ENCODE results near the gene CRY1.

The CRY1 gene

DNA sequence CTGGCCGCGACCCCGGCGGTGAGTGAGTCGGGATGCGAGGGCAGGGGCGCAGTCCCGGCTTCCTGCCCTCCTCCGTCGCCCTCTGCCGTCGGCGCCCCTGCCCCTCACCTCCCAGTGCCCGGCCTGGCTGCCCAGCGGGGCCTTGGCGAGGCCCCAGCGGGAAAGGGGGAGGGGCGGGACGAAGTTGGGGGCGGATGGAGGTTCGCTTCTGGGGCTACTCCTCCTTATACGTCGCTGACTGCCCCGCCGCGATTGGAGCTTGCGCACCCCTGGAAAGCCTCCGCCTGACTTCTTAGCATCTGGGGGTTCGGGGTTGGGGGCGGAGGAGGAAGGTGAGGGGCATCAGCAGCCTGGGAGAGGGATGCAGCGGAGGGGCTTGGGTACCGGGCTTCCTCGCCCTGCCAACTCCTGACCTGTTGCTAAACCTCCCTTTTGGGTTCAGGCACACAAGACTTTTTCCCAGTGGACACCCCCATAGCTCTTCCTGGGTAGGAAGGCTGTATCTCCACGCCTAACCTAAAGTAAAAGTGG is 137.2 kb downstream of the CRY1 start:
- peak; percentile 40 to 42 for DNase-seq

DNA sequence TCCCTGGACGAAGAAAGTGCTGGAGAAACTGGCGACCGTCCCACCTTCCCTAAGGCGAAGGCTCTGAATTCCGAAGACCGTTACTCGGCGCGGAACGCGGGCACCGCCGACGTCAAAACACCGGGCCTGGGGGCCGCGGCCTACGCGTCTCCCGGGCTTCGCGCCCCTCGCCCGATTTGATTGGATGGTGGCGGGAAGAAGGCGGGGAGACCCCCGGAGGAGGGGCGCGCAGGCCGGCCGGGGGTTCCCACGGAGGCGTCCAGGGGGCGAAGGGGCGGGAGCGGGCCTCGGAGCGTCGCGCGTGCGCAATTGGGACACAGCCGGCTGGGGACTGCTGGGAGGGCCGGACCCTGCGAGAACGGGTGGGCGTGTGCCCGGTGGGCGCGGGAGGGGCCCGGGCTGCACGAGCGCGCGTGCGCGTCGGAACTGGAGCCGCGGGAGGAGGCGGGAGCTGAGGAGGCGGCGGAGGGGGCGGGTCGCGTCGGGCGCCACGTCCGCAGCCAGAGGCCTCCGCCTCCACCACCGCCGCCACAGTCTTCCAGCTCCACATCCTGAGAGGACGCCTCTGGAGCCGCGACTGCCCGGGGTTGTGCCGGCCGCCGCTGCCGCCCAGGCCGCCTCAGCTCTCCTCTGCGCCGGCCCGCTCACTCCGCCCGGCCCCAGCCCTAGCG is 137.8 kb downstream of the CRY1 start, which contains the start of gene TMEM263:
Gene TMEM263, plus strand, starts transcription at position 531 of the 671 bp plus-strand sequence. CDS start 11,210 bp downstream, outside the sequence.
- DNase-seq: peak; percentile 81 to 86

DNA sequence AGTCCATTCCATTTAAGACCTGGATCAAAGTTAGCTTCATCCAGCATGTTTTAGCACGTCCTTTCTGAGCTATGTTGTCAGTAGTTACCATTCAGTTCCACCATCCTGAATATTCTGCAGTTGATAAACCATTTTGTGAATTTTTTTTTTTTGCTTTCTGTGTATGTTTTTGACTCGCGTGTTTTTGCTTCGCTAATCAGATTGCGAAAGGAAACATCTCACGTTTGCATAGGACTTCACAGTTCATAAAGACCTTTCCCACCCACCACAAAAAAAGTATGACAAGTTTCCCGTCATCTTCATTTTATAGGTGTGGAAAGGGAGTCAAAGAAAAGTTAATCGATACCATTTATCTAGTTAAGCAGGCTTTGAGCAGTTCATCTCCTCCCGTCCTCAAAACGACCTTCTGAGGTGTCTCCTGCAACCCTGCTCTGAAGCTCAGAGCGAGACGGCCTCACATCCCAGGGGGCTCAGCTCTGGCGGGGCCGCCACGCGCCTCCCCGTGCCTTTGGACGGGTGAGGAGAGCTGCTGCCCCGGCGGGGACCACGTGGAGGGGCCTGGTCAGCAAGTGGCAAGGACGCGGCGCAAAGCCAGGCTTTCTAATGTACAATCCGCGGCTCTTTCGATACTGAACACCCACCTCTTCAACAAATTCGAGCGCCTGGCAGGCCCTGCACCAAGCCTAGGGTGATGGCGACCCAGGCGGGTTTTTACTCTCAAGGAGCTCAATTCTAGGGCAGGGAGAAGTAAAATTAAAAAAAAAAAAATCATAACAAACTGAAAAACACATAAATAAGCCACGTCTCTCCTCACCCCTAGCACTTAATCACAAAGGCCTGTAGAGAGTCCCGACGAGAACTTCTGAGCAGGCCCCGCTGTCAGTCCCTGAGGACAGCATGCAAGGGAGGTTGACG is 138.6 kb downstream of the CRY1 start:
- peak in 1 of 2 experiments; percentile 9 for DNase-seq

DNA sequence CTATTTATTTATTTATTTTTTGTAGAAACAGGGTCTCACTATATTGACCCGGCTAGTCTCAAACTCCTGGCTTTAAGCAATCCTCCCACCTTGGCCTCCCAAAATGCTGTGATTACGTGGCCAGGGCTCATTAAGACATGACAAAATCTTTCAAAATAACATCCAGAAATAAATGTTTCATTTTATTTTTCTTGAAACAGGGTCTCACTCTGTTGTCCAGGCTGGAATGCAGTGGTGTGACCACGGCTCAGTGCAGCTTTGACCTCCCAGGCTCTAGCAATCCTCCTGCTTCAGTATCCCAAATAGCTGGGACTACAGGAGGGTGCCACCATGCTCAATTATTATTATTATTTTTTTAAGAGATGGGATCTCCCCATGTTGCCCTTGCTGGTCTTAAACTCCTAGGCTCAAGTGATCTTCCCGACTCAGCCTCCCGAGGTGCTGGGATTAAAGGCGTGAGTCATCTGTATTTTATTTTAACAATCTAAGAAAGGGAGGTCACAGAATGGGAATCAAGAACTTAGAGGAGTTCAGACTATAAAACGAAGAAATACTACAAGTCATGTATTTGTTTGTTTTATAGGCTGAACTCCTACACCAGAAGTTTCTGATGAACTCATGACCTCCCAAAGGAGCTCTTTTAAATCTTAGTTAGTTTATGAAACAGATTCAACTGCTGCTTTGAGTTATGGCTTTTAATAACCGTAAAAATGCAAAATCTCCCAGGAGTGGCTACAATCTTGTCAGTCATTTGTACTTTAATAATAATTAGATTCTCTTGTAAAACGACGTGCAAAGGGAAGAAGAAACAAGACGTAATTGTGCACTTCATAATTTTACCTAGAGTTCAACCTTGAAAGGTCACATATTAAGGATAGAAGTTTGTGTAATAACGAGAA is 139.7 kb downstream of the CRY1 start:
- DNase-seq: no peak

DNA sequence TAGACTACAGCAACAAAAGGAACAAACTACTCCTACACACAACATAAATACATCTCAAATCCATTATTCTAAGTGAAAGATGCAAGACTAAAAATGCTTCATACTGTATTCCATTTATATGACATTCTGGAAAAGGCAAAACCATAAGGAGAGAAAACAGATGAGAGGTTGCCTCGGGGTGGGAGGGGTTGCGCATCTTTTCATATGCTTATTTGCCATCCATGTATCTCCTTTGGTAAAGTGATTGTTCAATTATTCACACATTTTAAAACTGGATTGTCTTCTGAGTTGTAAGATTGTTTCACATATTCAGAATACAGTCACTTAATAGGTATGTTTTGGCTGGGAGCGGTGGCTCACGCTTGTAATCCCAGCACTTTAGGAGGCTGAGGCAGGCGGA is 142.8 kb downstream of the CRY1 start:
- no peak for DNase-seq

DNA sequence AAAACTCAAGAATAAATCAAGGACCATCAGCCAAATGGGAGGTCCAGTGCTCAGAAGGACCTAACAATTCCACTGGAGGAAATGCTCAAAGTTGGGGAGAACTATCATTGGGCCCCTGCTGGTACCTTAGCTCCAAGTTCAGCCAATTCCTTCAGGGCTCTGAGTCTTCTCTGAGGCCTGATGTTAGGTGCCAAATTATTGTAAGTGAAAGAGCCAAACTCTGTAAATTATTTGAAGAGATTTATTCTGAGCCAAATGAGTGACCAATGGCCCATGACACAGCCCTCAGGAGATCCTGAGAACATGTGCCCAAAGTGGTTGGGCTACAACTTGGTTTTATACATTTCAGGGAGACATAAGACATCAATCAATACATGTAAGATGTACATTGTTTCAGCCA is 145.9 kb downstream of the CRY1 start:
- DNase-seq: no peak

DNA sequence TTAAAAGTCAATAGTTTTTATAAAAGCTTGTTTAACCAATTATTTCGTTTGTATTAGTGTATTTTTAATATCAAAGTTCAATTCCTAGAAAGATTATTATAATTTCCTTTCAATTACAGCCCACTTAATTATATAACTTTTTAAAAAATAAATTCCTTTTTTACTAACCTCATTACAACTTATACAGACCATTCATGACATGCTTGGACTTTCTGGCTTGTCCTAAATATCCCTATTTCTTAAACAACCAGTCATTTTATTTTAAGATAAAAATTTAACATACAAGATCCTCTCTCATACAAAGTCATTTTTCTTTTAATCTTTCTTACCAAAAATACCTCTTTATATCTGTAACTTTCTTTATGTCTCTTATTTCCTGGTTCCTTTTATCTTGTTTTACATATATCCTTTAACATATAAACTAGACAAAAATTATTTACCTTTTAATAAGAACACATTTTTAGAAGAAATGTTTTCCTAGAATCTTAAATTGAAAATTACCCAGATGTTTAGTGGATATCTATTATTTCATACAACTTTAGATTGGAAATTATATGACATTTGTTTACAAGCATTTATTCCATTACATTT is 148.0 kb downstream of the CRY1 start:
- DNase-seq: no peak

DNA sequence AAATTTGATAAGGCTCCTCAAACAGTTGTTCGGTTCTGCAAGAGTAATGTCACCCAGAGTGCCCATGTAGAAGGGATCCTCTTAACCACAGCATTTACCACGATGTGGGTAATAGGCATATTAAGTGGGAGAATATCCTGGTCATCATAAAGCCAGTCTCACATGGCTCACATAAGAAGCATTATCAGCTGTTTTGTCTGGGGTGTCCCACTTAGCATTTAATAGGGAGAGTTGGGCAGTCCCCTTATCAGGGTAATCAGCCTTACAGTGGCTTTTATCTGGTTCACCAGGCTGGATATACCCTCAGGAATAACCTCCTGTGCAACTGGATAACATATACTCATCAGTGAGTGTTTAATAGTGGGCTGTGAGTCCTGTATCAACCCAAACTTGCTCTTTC is 150.6 kb downstream of the CRY1 start:
- no peak for DNase-seq

DNA sequence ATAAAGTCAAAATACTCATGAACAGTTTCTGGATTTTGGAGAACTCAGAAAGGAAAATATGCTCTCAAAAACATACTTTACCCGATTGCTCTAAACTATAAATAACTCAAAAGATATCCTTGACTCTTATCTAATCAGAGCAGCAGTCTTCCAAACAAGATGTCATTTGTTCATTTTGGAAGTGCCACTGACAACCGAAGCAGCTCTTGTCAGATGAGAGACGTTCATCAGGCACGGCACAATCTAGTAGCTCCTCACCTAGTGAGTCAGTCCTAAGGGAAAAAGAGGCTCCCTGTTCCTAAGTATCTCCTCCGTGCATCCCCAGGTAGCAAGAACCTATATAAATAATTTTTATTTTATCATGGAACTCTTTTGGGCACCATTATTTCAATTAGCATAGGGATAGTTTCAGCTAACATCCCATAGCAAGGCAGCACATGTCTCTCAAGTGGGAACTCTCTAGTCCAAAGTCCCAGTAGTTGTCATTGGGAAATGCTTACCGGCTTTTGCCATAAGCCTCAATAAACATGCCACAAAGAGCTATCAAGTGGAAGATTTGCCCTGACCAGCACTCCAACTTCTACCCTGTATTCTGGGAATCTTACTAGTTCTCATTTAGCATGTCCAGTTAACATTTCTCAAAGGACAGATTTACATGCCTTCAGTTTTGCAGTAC is 151.7 kb downstream of the CRY1 start:
- DNase-seq: no peak

Data from activated CD4-positive, alpha-beta T cell treated with anti-CD3 and anti-CD28 coated beads, Interleukin-2, amount 50 U/mL, for 4 hours (primary cell).